Loucy (cell line): ENCODE results near the gene SYT9.

ENCODE experiments used
- EZH2phosphoT487 ChIP-seq: fragments of 200-600 bp; IDR thresholded peaks from 2 replicates; pipeline ENCODE4 v1.6.1; 2018; ENCODE audit warnings: antibody characterized with exemption, mild to moderate bottlenecking, moderate library complexity, borderline replicate concordance
- TF ChIP-seq, protein P1 (sequence below): fragments of 200-600 bp; sonication (generic); conservative IDR thresholded peaks from 2 replicates; pipeline ENCODE4 v1.5.1; 2014; ENCODE audit warnings: mild to moderate bottlenecking, antibody characterized with exemption, low read length

GRCh38 chr11:7450836-7451235, 199.1 kb downstream of the SYT9 start:
- TF ChIP-seq, protein P1, sequence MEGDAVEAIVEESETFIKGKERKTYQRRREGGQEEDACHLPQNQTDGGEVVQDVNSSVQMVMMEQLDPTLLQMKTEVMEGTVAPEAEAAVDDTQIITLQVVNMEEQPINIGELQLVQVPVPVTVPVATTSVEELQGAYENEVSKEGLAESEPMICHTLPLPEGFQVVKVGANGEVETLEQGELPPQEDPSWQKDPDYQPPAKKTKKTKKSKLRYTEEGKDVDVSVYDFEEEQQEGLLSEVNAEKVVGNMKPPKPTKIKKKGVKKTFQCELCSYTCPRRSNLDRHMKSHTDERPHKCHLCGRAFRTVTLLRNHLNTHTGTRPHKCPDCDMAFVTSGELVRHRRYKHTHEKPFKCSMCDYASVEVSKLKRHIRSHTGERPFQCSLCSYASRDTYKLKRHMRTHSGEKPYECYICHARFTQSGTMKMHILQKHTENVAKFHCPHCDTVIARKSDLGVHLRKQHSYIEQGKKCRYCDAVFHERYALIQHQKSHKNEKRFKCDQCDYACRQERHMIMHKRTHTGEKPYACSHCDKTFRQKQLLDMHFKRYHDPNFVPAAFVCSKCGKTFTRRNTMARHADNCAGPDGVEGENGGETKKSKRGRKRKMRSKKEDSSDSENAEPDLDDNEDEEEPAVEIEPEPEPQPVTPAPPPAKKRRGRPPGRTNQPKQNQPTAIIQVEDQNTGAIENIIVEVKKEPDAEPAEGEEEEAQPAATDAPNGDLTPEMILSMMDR: no peak
- no peak for TF ChIP-seq EZH2phosphoT487
